Neuronal stem cell (in vitro differentiated cells): ENCODE data around the gene CACNA1H.
A peak's percentile ranks its signal among the peaks of the same experiment; 100 is the strongest.

Experiments
- DNase-seq: peaks from one replicate; pipeline ENCODE4 v3.0.0-alpha.2; 2013; ENCODE audit warnings: low spot score
- H2AFZ ChIP-seq: one replicate; pipeline ENCODE4 v1.6.1; 2013; ENCODE audit warnings: mild to moderate bottlenecking, low read length, inconsistent platforms
- H2AK5ac ChIP-seq: 2 replicates; pipeline ENCODE4 v1.6.1; 2013; ENCODE audit warnings: low read depth, mild to moderate bottlenecking, inconsistent platforms, low read length, moderate library complexity, mixed read lengths
- H2BK120ac ChIP-seq: 2 replicates; pipeline ENCODE4 v1.6.1; 2013; ENCODE audit warnings: low read depth, mild to moderate bottlenecking, inconsistent platforms, low read length, moderate library complexity, mixed read lengths
- H2BK12ac ChIP-seq: one replicate; pipeline ENCODE4 v1.6.1; 2013; ENCODE audit warnings: low read length, inconsistent platforms
- H2BK15ac ChIP-seq: 2 replicates; pipeline ENCODE4 v1.6.1; 2013; ENCODE audit warnings: mild to moderate bottlenecking, low read length, inconsistent platforms, mixed read lengths
- H2BK5ac ChIP-seq: one replicate; pipeline ENCODE4 v1.6.1; 2013; ENCODE audit warnings: inconsistent platforms, mild to moderate bottlenecking, low read length, moderate library complexity
- H3K14ac ChIP-seq: one replicate; pipeline ENCODE4 v1.6.1; 2013; ENCODE audit warnings: low read length, inconsistent platforms
- H3K18ac ChIP-seq: 2 replicates; pipeline ENCODE4 v1.6.1; 2013; ENCODE audit warnings: low read length, inconsistent platforms
- H3K23ac ChIP-seq: 2 replicates; pipeline ENCODE4 v1.6.1; 2013; ENCODE audit warnings: low read depth, mild to moderate bottlenecking, mixed read lengths, low read length, inconsistent platforms; ENCODE audit not compliant: poor library complexity
- H3K27ac ChIP-seq: replicated peaks from 3 replicates; pipeline ENCODE4 v1.5.1; 2013; ENCODE audit warnings: low read length, inconsistent platforms
- H3K27me3 ChIP-seq, 3 experiments: 2 replicates each; pipeline ENCODE4 v1.6.1; 2013; ENCODE audit warnings: low read length in 3 of 3, mild to moderate bottlenecking in 2 of 3, inconsistent platforms in 1 of 3, low read depth in 1 of 3, mixed read lengths in 1 of 3, moderate library complexity in 1 of 3; ENCODE audit not compliant: control insufficient read depth in 3 of 3, insufficient read depth in 3 of 3
- H3K36me3 ChIP-seq, 2 donors: replicated peaks in 1 of 2; 2 replicates each; pipeline ENCODE4 v1.6.1; 2013; ENCODE audit warnings: low read length in 2 of 2; ENCODE audit not compliant: control insufficient read depth in 2 of 2, insufficient read depth in 2 of 2
- H3K4ac ChIP-seq: 2 replicates; pipeline ENCODE4 v1.6.1; 2013; ENCODE audit warnings: inconsistent platforms, mild to moderate bottlenecking, low read length, moderate library complexity
- H3K4me1 ChIP-seq, 2 donors: 1 replicate in 1 of 2; 2 replicates in 1 of 2; pipeline ENCODE4 v1.6.1; 2013; ENCODE audit warnings: low read length in 2 of 2, low read depth in 1 of 2; ENCODE audit not compliant: control insufficient read depth in 2 of 2, insufficient read depth in 1 of 2
- H3K4me2 ChIP-seq: one replicate; pipeline ENCODE4 v1.6.1; 2013; ENCODE audit warnings: mild to moderate bottlenecking, low read length, inconsistent platforms; ENCODE audit not compliant: insufficient read depth, poor library complexity, severe bottlenecking
- H3K4me3 ChIP-seq, 2 donors: 2 replicates each; pipeline ENCODE4 v1.5.1; 2013; ENCODE audit warnings: low read length in 2 of 2, mild to moderate bottlenecking in 2 of 2, inconsistent platforms in 1 of 2, moderate library complexity in 1 of 2
- H3K79me1 ChIP-seq: one replicate; pipeline ENCODE4 v1.6.1; 2013; ENCODE audit warnings: low read depth, mild to moderate bottlenecking, inconsistent platforms, low read length, moderate library complexity
- H3K9ac ChIP-seq: one replicate; pipeline ENCODE4 v1.6.1; 2013; ENCODE audit warnings: mild to moderate bottlenecking, low read depth, low read length, inconsistent platforms; ENCODE audit not compliant: poor library complexity
- H3K9me3 ChIP-seq, 2 donors: replicated peaks in 1 of 2; 2 replicates each; pipeline versions ENCODE3 to v1.6.1; 2013; ENCODE audit warnings: low read length in 2 of 2, mild to moderate bottlenecking in 2 of 2, inconsistent platforms in 1 of 2, low read depth in 1 of 2, mixed read lengths in 1 of 2, moderate library complexity in 1 of 2; ENCODE audit not compliant: control insufficient read depth in 2 of 2, insufficient read depth in 1 of 2
- H4K8ac ChIP-seq: one replicate; pipeline ENCODE4 v1.6.1; 2013; ENCODE audit warnings: low read depth, mild to moderate bottlenecking, inconsistent platforms, low read length, moderate library complexity
- H4K91ac ChIP-seq: one replicate; pipeline ENCODE4 v1.6.1; 2013; ENCODE audit warnings: low read length, low read depth, mild to moderate bottlenecking, inconsistent platforms; ENCODE audit not compliant: poor library complexity
- WGBS, 2 donors: extraction: QIAGEN DNeasy Blood & Tissue Kit; methylation state at CpG; one replicate each; pipeline ENCODE4 v1.1.7; 2013; ENCODE audit warnings: missing lambda C conversion rate in 2 of 2, mixed read lengths in 1 of 2; ENCODE audit not compliant: insufficient read length in 2 of 2, insufficient replicate concordance in 1 of 2; ENCODE audit errors: extremely low coverage in 2 of 2; 5-methylcytosine and 5-hydroxymethylcytosine counted together

CACNA1H gene

DNA sequence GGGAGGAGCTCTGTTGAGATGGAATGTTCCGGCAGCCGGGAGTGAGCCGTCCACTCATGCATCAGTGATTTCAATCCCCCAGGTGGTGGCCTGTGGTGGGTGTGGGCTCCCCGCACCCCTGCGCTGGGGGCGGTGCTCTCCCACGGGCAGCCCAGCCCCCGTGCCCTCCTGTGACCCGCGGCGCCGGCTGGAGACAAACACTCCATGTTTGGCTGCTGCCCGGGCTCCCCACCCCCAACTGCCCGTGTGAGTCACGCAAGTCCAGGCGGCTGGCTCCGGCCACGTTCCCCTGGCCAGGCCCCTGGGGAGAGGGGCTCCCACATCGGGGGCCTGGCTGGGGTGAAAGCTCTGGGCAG, 29.4 kb downstream of the CACNA1H start:
- DNase-seq = no peak
- Histone ChIP-seq H3K9ac (peak overlapping the region; percentile 60), H2AFZ (no peak overlapping the region), H2BK15ac (no peak overlapping the region), H2BK120ac (peak overlapping the region; percentile 94), H3K23ac (no peak overlapping the region), H3K14ac (no peak overlapping the region), H2BK5ac (peak overlapping the region; percentile 82), H3K79me1 (peaks cover 34% of the 10 kb centered on the region), H4K8ac (no peak overlapping the region), H2BK12ac (peak overlapping the region; percentile 30), H3K4me1 (peaks cover 17 to 20% of the 10 kb centered on the region in 2 donors), H4K91ac (peak overlapping the region; percentile 43), H3K4me2 (no peak overlapping the region), H3K9me3 (no peaks in the 10 kb centered on the region), H3K18ac (peak overlapping the region; percentile 85), H2AK5ac (peak overlapping the region; percentile 56), H3K27me3 (no peaks in the 10 kb centered on the region), H3K27ac (peak overlapping the region; percentile 71), H3K4me3 (no peak overlapping the region), H3K36me3 (peaks cover 0 to 10% of the 10 kb centered on the region in 2 donors), H3K4ac (no peak overlapping the region)
- no CpG with 5 or more reads among the region's 19 CpGs for WGBS, 2 donors

DNA sequence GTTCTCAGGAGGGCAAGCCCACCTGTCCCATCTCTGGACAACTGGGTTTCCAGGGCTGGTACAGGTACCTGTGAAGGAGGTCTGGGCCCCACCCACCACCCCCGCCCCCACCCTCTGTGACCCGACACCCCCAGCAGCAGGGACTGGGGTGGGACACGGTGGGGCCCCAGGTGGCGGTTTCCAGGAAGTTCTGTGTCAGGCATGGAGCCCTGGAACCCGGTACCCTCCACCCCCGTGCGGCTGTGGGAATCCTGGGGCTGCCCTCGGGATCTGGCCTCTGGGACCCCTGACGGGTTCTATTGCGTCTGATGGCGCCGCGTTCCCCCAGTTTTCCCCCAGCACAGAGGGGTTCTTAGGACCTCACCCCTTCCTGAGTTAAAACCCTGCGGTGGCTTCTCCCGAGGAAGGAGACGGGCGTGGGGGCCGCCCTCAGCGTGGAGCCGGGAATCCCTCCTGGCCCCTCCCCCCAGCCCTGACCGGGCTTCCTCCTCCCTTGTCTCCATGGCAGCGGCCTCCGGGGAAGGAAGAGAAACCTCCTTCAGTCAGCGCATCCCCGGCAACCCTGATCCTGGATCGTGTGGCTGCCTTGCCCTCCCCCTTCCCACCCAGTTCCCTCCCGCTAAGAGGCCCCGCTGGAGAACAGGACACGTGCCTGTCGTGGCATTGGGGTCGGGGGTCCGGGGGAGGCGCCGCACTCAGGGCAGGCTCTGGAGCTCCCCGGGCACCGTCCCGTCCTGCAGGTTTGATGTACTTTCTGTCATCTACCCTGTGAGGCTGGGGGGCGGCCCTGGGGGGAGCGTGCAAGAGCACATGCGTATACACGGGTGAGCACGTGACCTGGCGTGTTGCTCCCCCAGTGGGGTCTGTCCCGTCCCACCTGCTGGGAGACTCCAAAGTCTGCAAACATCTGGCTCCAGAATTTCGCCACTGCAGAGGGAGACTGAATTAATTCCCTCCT, 30.3 kb downstream of the CACNA1H start:
- no peak overlapping the region for H2BK15ac ChIP-seq
- H3K4me2 ChIP-seq = peak overlapping the region; percentile 18
- DNase-seq = no peak
- H3K9ac ChIP-seq = no peak overlapping the region
- peaks cover 17 to 20% of the 10 kb centered on the region in 2 donors for H3K4me1 ChIP-seq
- H3K18ac ChIP-seq = peak overlapping the region; percentile 85
- peak overlapping the region; percentile 58 for H2BK12ac ChIP-seq
- H2BK120ac ChIP-seq = peak overlapping the region; percentile 94
- peak overlapping the region; percentile 43 for H4K91ac ChIP-seq
- H2AK5ac ChIP-seq = peak overlapping the region; percentile 75
- H3K36me3 ChIP-seq = peaks cover 0 to 10% of the 10 kb centered on the region in 2 donors
- no peaks in the 10 kb centered on the region for H3K27me3 ChIP-seq
- H3K14ac ChIP-seq = peak overlapping the region; percentile 56
- H2BK5ac ChIP-seq = peak overlapping the region; percentile 82
- H3K4me3 ChIP-seq = no peak overlapping the region
- H3K27ac ChIP-seq = no peak overlapping the region
- peaks cover 36% of the 10 kb centered on the region for H3K79me1 ChIP-seq
- H2AFZ ChIP-seq = no peak overlapping the region
- peak overlapping the region; percentile 17 for H4K8ac ChIP-seq
- no peak overlapping the region for H3K4ac ChIP-seq
- peak overlapping the region; percentile 43 for H3K23ac ChIP-seq
- H3K9me3 ChIP-seq = no peaks in the 10 kb centered on the region
- no CpG with 5 or more reads among the region's 45 CpGs for WGBS, 2 donors

DNA sequence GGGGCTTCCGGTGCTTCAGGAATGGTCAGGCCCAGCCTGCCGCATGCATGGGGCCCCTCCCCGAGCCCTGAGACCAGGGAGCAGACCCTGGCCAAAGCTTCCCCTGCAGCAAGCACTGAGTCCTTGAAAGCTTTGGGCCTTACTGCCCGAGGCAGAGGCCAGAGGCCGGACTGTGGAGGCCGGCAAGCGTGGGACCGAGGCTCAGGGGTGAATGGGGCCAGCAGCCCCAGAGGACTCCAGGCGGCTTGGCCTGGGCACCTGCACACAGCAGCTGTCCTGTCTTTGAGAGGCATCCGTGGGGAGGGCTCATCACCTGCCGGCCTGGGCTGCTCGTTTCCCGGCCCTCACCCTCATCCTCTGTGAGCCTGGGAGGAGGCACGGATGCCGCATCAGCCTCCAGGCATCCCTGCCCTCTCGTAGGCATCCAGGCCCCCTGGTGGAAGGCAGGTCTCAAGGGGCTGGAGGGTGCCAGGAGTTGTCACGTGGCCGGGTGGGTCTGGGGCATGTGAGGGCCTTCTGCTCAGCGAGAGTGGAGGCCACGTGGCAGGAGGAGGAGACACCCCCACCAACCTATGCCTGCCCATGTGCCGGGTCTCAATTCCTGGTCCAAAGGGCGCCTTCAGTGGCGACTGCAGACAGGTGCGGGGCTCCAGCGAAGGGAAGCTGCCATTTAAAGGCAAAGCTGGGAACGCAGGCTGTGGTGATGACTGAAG, 31.4 kb downstream of the CACNA1H start:
- Histone ChIP-seq H3K4me3 (no peak overlapping the region), H3K18ac (peak overlapping the region; percentile 48), H2BK5ac (peak overlapping the region; percentile 82), H3K4me2 (no peak overlapping the region), H2BK15ac (peak overlapping the region; percentile 55), H3K14ac (peak overlapping the region; percentile 21), H4K91ac (no peak overlapping the region), H2AK5ac (peak overlapping the region; percentile 44), H3K4me1 (peaks cover 17 to 20% of the 10 kb centered on the region in 2 donors), H2BK120ac (no peak overlapping the region), H4K8ac (no peak overlapping the region), H3K9ac (no peak overlapping the region), H3K4ac (no peak overlapping the region), H3K23ac (no peak overlapping the region), H3K27ac (no peak overlapping the region), H2BK12ac (peak overlapping the region; percentile 63), H2AFZ (no peak overlapping the region), H3K27me3 (no peaks in the 10 kb centered on the region), H3K36me3 (peaks cover 0 to 10% of the 10 kb centered on the region in 2 donors), H3K9me3 (no peaks in the 10 kb centered on the region), H3K79me1 (peaks cover 39% of the 10 kb centered on the region)
- no peak for DNase-seq
- no CpG with 5 or more reads among the region's 26 CpGs for WGBS, 2 donors

DNA sequence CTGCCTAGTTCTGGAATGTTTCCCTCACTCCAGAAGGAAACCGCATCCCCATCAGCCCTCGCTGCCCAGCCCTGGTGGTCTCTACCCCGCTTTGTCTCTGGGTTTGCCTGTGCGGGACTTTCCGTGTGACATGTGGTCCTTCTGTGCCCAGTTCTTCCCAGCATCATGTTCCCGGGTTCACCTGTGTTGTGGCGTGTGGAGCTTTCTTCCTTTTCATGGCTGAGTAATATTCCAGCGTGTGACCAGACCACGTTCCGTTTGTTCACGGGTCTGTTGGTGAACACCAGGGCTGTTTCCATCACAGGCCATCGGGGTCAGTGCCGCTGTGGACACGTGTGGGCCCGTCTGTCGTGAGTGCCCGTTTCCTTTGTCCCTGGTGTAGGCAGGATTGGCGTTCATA, 32.1 kb downstream of the CACNA1H start:
- H3K27ac ChIP-seq = no peak overlapping the region
- H3K4ac ChIP-seq = no peak overlapping the region
- no CpG with 5 or more reads among the region's 18 CpGs for WGBS, 2 donors
- H3K4me2 ChIP-seq = no peak overlapping the region
- no peaks in the 10 kb centered on the region for H3K27me3 ChIP-seq
- no peak overlapping the region for H3K18ac ChIP-seq
- H2BK120ac ChIP-seq = no peak overlapping the region
- H3K23ac ChIP-seq = peak overlapping the region; percentile 81
- H3K9me3 ChIP-seq = no peaks in the 10 kb centered on the region
- H2AFZ ChIP-seq = no peak overlapping the region
- H3K79me1 ChIP-seq = peaks cover 40% of the 10 kb centered on the region
- peaks cover 17 to 20% of the 10 kb centered on the region in 2 donors for H3K4me1 ChIP-seq
- no peak overlapping the region for H2BK15ac ChIP-seq
- no peak overlapping the region for H4K91ac ChIP-seq
- peak overlapping the region in 1 of 2 donors; percentile 22 for H3K4me3 ChIP-seq
- H2BK5ac ChIP-seq = no peak overlapping the region
- H2BK12ac ChIP-seq = no peak overlapping the region
- no peak overlapping the region for H3K9ac ChIP-seq
- peaks cover 0 to 10% of the 10 kb centered on the region in 2 donors for H3K36me3 ChIP-seq
- no peak overlapping the region for H3K14ac ChIP-seq
- H4K8ac ChIP-seq = no peak overlapping the region
- peak overlapping the region; percentile 19 for H2AK5ac ChIP-seq
- no peak for DNase-seq
